Mesenchymal stem cell (in vitro differentiated cells and primary cell): ENCODE results near the gene NPIPA5.
"Not testable (repeated sequence)": the region's sequence is repeated elsewhere in the genome, so short reads cannot be mapped to it uniquely, and the experiment has no call there.

ENCODE experiments used
- DNase-seq: peaks from one replicate; pipeline ENCODE4 v3.0.0-alpha.2; 2013
- H2AFZ ChIP-seq: one replicate; pipeline ENCODE4 v1.6.1; 2013; ENCODE audit warnings: low read depth, mild to moderate bottlenecking, control low read depth, inconsistent platforms, low read length, moderate library complexity
- H2AK5ac ChIP-seq: 2 replicates; pipeline ENCODE4 v1.6.1; 2013; ENCODE audit warnings: low read length, moderate library complexity, mild to moderate bottlenecking, inconsistent platforms; ENCODE audit not compliant: severe bottlenecking
- H2BK120ac ChIP-seq: one replicate; pipeline ENCODE4 v1.6.1; 2013; ENCODE audit warnings: low read depth, mild to moderate bottlenecking, inconsistent platforms, low read length, moderate library complexity
- H2BK12ac ChIP-seq, 2 experiments: one replicate each; pipeline ENCODE4 v1.6.1; 2013; ENCODE audit warnings: inconsistent platforms in 2 of 2, low read length in 2 of 2, mild to moderate bottlenecking in 2 of 2, moderate library complexity in 2 of 2, control low read depth in 1 of 2
- H2BK15ac ChIP-seq: one replicate; pipeline ENCODE4 v1.6.1; 2013; ENCODE audit warnings: mild to moderate bottlenecking, low read depth, inconsistent platforms; ENCODE audit not compliant: poor library complexity, severe bottlenecking
- H2BK5ac ChIP-seq: 2 replicates; pipeline ENCODE4 v1.6.1; 2013; ENCODE audit warnings: low read depth, mild to moderate bottlenecking, low read length, control low read depth, inconsistent platforms; ENCODE audit not compliant: poor library complexity, severe bottlenecking
- H3K14ac ChIP-seq, 2 experiments: one replicate each; pipeline ENCODE4 v1.6.1; 2013; ENCODE audit warnings: inconsistent platforms in 2 of 2, low read length in 2 of 2, control low read depth in 1 of 2, mild to moderate bottlenecking in 1 of 2, moderate library complexity in 1 of 2
- H3K18ac ChIP-seq, 2 experiments: one replicate each; pipeline ENCODE4 v1.6.1; 2013; ENCODE audit warnings: inconsistent platforms in 2 of 2, low read length in 2 of 2, control low read depth in 1 of 2, low read depth in 1 of 2, mild to moderate bottlenecking in 1 of 2
- H3K23ac ChIP-seq, 2 experiments: one replicate each; pipeline ENCODE4 v1.6.1; 2013; ENCODE audit warnings: inconsistent platforms in 2 of 2, low read length in 2 of 2, mild to moderate bottlenecking in 2 of 2, moderate library complexity in 2 of 2, control low read depth in 1 of 2
- H3K27ac ChIP-seq: 2 replicates; pipeline ENCODE4 v1.5.1; 2013; ENCODE audit warnings: mild to moderate bottlenecking, moderate library complexity, low read length, control low read depth, inconsistent platforms; ENCODE audit not compliant: poor library complexity, severe bottlenecking
- H3K27me3 ChIP-seq, 2 experiments: 2 replicates each; pipeline versions ENCODE4 v1.6.1 to v1.7.0; 2013; ENCODE audit warnings: low read length in 2 of 2, mild to moderate bottlenecking in 2 of 2, moderate library complexity in 2 of 2, control low read depth in 1 of 2, inconsistent platforms in 1 of 2; ENCODE audit not compliant: control insufficient read depth in 1 of 2, insufficient read depth in 1 of 2
- H3K36me3 ChIP-seq, 2 experiments: 2 replicates each; pipeline versions ENCODE4 v1.6.1 to v1.7.0; 2013; ENCODE audit warnings: low read length in 2 of 2, control low read depth in 1 of 2, inconsistent platforms in 1 of 2, low read depth in 1 of 2, mild to moderate bottlenecking in 1 of 2; ENCODE audit not compliant: insufficient read depth in 2 of 2, control insufficient read depth in 1 of 2
- H3K4ac ChIP-seq, 2 experiments: one replicate each; pipeline ENCODE4 v1.6.1; 2013; ENCODE audit warnings: inconsistent platforms in 2 of 2, low read length in 2 of 2, mild to moderate bottlenecking in 2 of 2, moderate library complexity in 2 of 2, control low read depth in 1 of 2, low read depth in 1 of 2
- H3K4me1 ChIP-seq: 2 replicates; pipeline ENCODE4 v1.6.1; 2013; ENCODE audit warnings: low read depth, low read length, control low read depth; ENCODE audit not compliant: control insufficient read depth, insufficient read depth
- H3K4me2 ChIP-seq: 2 replicates; pipeline ENCODE4 v1.6.1; 2013; ENCODE audit warnings: low read length, mild to moderate bottlenecking, inconsistent platforms; ENCODE audit not compliant: poor library complexity, severe bottlenecking
- H3K4me3 ChIP-seq, 2 experiments: 2 replicates each; pipeline versions ENCODE4 v1.5.1 to v1.7.0; 2013; ENCODE audit warnings: low read length in 2 of 2, mild to moderate bottlenecking in 2 of 2, control low read depth in 1 of 2, low read depth in 1 of 2; ENCODE audit not compliant: insufficient read depth in 1 of 2
- H3K79me1 ChIP-seq: replicated peaks from 2 replicates; pipeline ENCODE4 v1.6.1; 2013; ENCODE audit warnings: mild to moderate bottlenecking, control low read depth, low read length, inconsistent platforms; ENCODE audit not compliant: poor library complexity, severe bottlenecking
- H3K9ac ChIP-seq: 2 replicates; pipeline ENCODE4 v1.7.0; 2013; ENCODE audit warnings: mild to moderate bottlenecking, low read length, moderate library complexity
- H3K9me3 ChIP-seq: 2 replicates; pipeline ENCODE4 v1.7.0; 2013; ENCODE audit warnings: mild to moderate bottlenecking, low read length; ENCODE audit not compliant: control insufficient read depth
- H4K8ac ChIP-seq: one replicate; pipeline ENCODE4 v1.6.1; 2013; ENCODE audit warnings: inconsistent platforms, mild to moderate bottlenecking, low read length, moderate library complexity
- H4K91ac ChIP-seq: one replicate; pipeline ENCODE4 v1.6.1; 2013; ENCODE audit warnings: mild to moderate bottlenecking, low read length, inconsistent platforms
- WGBS: methylation state at CpG from one replicate; pipeline ENCODE4 v1.1.7; 2013; ENCODE audit warnings: mixed read lengths; 5-methylcytosine and 5-hydroxymethylcytosine counted together

Gene NPIPA5

DNA sequence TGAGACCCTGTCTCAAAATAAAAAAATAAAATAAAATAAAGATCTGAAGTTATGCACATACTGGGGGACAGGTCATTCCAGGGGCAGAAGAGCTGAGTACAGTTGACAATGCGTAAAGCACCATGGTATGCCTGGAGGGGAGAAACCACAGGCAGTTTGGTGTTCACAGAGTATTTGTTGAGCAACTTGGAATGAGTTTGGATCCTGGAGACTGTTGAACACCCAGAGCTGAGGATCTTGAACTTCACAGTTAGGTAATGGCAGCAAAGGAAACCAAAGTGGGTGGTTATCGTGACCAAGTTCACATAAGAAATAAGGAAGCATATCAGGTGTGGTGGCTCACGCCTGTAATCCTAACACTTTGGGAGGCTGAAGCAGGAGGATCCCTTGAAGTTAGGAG is 26.0 kb upstream of the NPIPA5 start:
- not testable (repeated sequence) for H3K4me3 ChIP-seq, H3K4me1 ChIP-seq, H2BK120ac ChIP-seq, H3K14ac ChIP-seq, H3K4ac ChIP-seq, H2BK12ac ChIP-seq, H2AFZ ChIP-seq, H3K27me3 ChIP-seq, H2BK15ac ChIP-seq, H3K36me3 ChIP-seq, H3K79me1 ChIP-seq, H3K9ac ChIP-seq, H3K4me2 ChIP-seq, H2BK5ac ChIP-seq, H3K18ac ChIP-seq, H4K8ac ChIP-seq, H3K9me3 ChIP-seq, H3K27ac ChIP-seq, H3K23ac ChIP-seq, H4K91ac ChIP-seq, H2AK5ac ChIP-seq, DNase-seq
- WGBS, result 98% methylated on average over 3 of the region's 3 CpGs

GRCh38 chr16:15403392-15403995 is 25.4 kb upstream of the NPIPA5 start:
- Histone ChIP-seq H2BK120ac (no peak overlapping the region), H3K23ac (no peak overlapping the region), H3K4me2 (no peak overlapping the region), H2BK15ac (no peak overlapping the region), H3K9ac (no peak overlapping the region), H3K9me3 (no peaks in the 10 kb centered on the region), H2AFZ (no peak overlapping the region), H2AK5ac (no peak overlapping the region), H4K91ac (no peak overlapping the region), H3K18ac (no peak overlapping the region), H3K27ac (no peak overlapping the region), H3K14ac (no peak overlapping the region), H3K4me1 (no peaks in the 10 kb centered on the region), H3K79me1 (no peaks in the 10 kb centered on the region), H4K8ac (no peak overlapping the region), H2BK12ac (no peak overlapping the region), H3K36me3 (no peaks in the 10 kb centered on the region), H2BK5ac (no peak overlapping the region), H3K4me3 (no peak overlapping the region), H3K27me3 (no peaks in the 10 kb centered on the region), H3K4ac (no peak overlapping the region)
- WGBS, result 97% methylated on average over 9 of the region's 9 CpGs
- peak; percentile 27 for DNase-seq

- WGBS, result 100% methylated on average over 1 of the region's 3 CpGs
- Histone ChIP-seq H3K36me3 (no peaks in the 10 kb centered on the region), H2BK5ac (no peak overlapping the region), H3K27me3 (peaks cover 0 to 3% of the 10 kb centered on the region in 2 experiments), H4K8ac (no peak overlapping the region), H2AK5ac (no peak overlapping the region), H3K4me1 (no peaks in the 10 kb centered on the region), H3K9ac (no peak overlapping the region), H4K91ac (no peak overlapping the region), H3K4me2 (no peak overlapping the region), H3K4ac (no peak overlapping the region), H2BK120ac (no peak overlapping the region), H3K27ac (no peak overlapping the region), H3K18ac (no peak overlapping the region), H3K9me3 (no peaks in the 10 kb centered on the region), H3K14ac (no peak overlapping the region), H3K23ac (no peak overlapping the region), H3K4me3 (no peak overlapping the region), H2AFZ (no peak overlapping the region), H2BK15ac (no peak overlapping the region), H3K79me1 (no peaks in the 10 kb centered on the region), H2BK12ac (no peak overlapping the region)
- no peak for DNase-seq
Measured at GRCh38 chr16:15401972-15402371, 23.9 kb upstream of the NPIPA5 start.

DNA sequence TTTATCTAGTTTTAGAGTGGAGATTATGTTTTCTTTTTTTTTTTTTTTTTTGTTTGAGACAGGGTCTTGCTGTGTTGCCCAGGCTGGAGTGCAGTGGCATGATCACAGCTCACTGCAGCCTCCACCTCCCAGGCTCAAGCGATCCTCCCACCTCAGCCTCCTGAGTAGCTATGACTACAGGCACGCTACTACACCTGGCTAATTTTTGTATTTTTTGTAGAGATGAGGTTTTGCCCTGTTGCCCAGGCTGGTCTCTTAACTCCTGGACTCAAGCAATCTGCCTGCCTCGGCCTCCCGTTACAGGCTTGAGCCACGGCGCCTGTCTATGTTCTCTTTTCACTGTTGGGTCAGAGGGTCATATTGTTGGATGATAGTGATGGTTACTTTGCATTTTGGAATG is 22.2 kb upstream of the NPIPA5 start:
- not testable (repeated sequence) for H3K36me3 ChIP-seq, H3K18ac ChIP-seq, H2BK15ac ChIP-seq, H3K9me3 ChIP-seq, H4K8ac ChIP-seq, H3K14ac ChIP-seq, H3K27ac ChIP-seq, H2BK5ac ChIP-seq, H3K23ac ChIP-seq, H2AK5ac ChIP-seq, H4K91ac ChIP-seq, H3K4ac ChIP-seq, H2AFZ ChIP-seq, H3K27me3 ChIP-seq, H3K79me1 ChIP-seq, H3K9ac ChIP-seq, H3K4me3 ChIP-seq, DNase-seq, H2BK12ac ChIP-seq, H3K4me2 ChIP-seq, H2BK120ac ChIP-seq, H3K4me1 ChIP-seq
- WGBS, result 96% methylated on average over 5 of the region's 6 CpGs
